ENCODE data around the gene KLHL25. TPM values are rescaled to one million over a fixed set of nuclear protein-coding genes. Genes with fewer than 3 reads are reported as not detected.
A peak's percentile ranks its signal among the peaks of the same experiment; 100 is the strongest.

Gene KLHL25
- total RNA-seq, 3 donors from 2014 or later, result 10.9 to 21.0 (median 15.1) TPM

GRCh38 chr15:85741021-85741421 is 53.7 kb downstream of the KLHL25 start:
- Histone ChIP-seq H3K27me3 (no peaks in the 10 kb centered on the region), H3K4me3 (no peak overlapping the region), H3K36me3 (peaks cover 14% of the 10 kb centered on the region), H3K27ac (no peak overlapping the region), H3K4me1 (no peaks in the 10 kb centered on the region), H3K9me3 (no peaks in the 10 kb centered on the region)
- intact Hi-C loops (cut with DNase I; ENCODE audit: low total_unique reads), result no loop called here
- TF ChIP-seq CTCF (IDR thresholded peaks at IDR 0.05) (no peak), POLR2AphosphoS5 (IDR thresholded peaks at IDR 0.05) (no peak), POLR2A (IDR thresholded peaks at IDR 0.05) (no peak)
- DNase-seq (ENCODE audit: low spot score in 2 of 2), result no peak

DNA sequence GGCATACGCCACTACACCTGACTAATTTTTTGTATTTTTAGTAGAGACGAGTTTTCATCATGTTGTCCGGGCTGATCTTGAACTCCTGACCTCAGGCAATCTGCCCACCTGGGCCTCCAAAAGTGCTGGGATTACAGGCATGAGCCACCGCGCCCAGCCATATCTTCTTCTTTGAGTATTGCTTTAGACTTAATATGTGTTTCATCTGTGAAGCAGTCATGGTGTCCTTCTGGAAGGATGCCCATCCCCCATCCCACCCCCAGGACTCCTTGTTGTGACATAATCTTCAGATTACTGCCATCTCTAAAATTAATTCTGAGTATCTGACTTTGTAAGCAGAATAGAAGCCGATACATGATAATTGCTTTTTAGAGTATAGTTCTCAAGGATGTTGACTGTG is 57.7 kb downstream of the KLHL25 start:
- no peaks in the 10 kb centered on the region for H3K36me3 ChIP-seq
- TF ChIP-seq POLR2AphosphoS5 (IDR thresholded peaks at IDR 0.05), result no peak
- TF ChIP-seq CTCF (IDR thresholded peaks at IDR 0.05), result no peak
- TF ChIP-seq POLR2A (IDR thresholded peaks at IDR 0.05), result no peak
- intact Hi-C loops (cut with DNase I; ENCODE audit: low total_unique reads), result loop anchor here (10.0 kb wide), 1 partner anchor 98 kb away; no protein-coding TSS in a partner anchor

DNA sequence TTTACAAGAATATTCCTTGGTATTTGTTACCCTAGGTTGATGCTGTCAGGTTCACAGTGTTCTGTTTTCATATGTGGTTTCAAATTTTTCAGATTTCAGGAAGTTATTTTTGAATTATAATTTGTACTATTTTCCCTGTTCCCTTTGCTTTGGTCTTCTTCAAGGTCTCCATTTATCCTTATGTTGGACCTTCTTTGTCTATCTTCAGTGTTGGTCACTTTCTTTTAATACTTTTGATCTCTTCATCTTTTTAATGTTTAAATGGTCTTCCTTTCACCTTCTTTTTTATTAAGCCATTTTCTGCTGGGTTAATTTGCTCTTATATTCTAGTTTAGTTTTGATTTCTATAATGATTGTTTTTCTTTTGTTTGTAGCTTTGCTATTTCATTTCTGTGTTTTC is 61.3 kb downstream of the KLHL25 start:
- H3K4me3 ChIP-seq, result no peak overlapping the region
- no peaks in the 10 kb centered on the region for H3K36me3 ChIP-seq
- H3K27me3 ChIP-seq, result no peaks in the 10 kb centered on the region
- H3K4me1 ChIP-seq, result no peaks in the 10 kb centered on the region
- H3K9me3 ChIP-seq, result peaks cover 0 to 13% of the 10 kb centered on the region in 2 donors
- H3K27ac ChIP-seq, result no peak overlapping the region
- intact Hi-C loops (cut with DNase I; ENCODE audit: low total_unique reads), result loop anchor here (10.0 kb wide), 1 partner anchor 101 kb away; no protein-coding TSS in a partner anchor
- TF ChIP-seq CTCF (IDR thresholded peaks at IDR 0.05) (no peak), POLR2AphosphoS5 (IDR thresholded peaks at IDR 0.05) (no peak), POLR2A (IDR thresholded peaks at IDR 0.05) (no peak)
- no peak for DNase-seq (ENCODE audit: low spot score in 2 of 2)

More for the DNA sequence above, 57.7 kb downstream of the KLHL25 start:
- Histone ChIP-seq H3K9me3 (peaks cover 0 to 13% of the 10 kb centered on the region in 2 donors), H3K4me3 (no peak overlapping the region), H3K27ac (no peak overlapping the region), H3K4me1 (no peaks in the 10 kb centered on the region), H3K27me3 (no peaks in the 10 kb centered on the region)
- DNase-seq (ENCODE audit: low spot score in 2 of 2), result no peak

DNA sequence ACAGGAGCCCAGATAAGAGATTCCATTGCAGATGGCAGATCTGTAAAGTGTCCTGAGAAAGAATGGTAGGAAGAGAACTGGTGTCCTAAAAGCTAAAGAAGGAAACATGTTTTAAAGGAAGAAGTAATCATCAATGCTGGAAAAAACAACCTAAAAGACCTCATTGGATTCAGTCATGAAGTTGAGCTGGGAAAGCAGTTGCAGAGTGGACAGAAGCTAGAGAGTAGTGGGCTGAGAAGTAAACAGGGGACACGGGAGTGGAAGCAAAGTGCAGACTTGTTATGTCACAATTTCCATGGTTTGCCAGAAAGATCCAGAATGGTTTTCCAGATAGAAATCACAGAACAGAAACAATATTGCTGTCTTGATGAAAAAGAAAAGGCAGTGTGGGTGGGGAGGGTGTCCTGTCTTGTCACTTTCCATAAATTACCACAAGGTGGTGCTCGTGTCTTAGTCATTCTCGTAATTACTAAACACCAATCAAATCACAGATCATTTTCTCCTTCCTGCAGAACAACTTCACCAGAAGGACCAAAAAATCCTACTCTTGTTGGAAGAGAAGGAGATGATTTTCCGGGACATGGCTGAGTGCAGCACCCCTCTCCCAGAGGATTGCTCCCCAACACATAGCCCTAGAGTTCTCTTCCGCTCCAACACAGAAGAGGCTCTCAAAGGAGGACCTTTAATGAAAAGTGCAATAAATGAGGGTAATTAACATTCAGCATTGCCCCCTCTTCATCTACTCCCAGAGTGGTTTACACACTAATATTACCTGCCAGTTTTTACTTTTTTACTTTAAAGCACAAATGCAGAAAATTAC is 64.5 kb downstream of the KLHL25 start:
- Histone ChIP-seq H3K4me1 (no peaks in the 10 kb centered on the region), H3K36me3 (no peaks in the 10 kb centered on the region), H3K9me3 (peaks cover 0 to 13% of the 10 kb centered on the region in 2 donors), H3K4me3 (no peak overlapping the region), H3K27me3 (no peaks in the 10 kb centered on the region), H3K27ac (peak overlapping the region in 1 of 2 donors; percentile 41)
- DNase-seq (ENCODE audit: low spot score in 2 of 2), result no peak
- no peak for TF ChIP-seq POLR2A (IDR thresholded peaks at IDR 0.05)
- TF ChIP-seq CTCF (IDR thresholded peaks at IDR 0.05), result peak in 2 of 3 donors; percentile 79 to 91
- no peak for TF ChIP-seq POLR2AphosphoS5 (IDR thresholded peaks at IDR 0.05)
- intact Hi-C loops (cut with DNase I; ENCODE audit: low total_unique reads), result loop anchor here (10.0 kb wide), 1 partner anchor 105 kb away; no protein-coding TSS in a partner anchor

DNA sequence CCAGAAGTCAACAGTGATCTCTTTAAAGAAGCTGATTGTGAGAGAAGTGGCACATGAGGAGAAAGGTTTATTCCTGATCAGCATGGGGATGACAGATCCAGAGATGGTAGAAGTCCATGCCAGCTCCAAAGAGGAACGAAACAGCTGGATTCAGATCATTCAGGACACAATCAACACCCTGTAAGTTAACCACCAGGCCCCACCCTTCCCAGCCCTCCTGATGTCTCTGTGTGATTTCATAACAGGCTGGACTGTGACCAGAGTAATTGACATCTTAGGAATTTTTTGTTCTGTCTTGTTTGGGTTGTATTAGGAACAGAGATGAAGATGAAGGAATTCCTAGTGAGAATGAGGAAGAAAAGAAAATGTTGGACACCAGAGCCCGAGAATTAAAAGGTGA is 67.7 kb downstream of the KLHL25 start:
- Histone ChIP-seq H3K36me3 (peaks cover 4% of the 10 kb centered on the region), H3K9me3 (no peaks in the 10 kb centered on the region), H3K27ac (peak overlapping the region; percentile 68 to 81), H3K27me3 (no peaks in the 10 kb centered on the region), H3K4me1 (no peaks in the 10 kb centered on the region), H3K4me3 (no peak overlapping the region)
- intact Hi-C loops (cut with DNase I; ENCODE audit: low total_unique reads), result no loop called here
- DNase-seq (ENCODE audit: low spot score in 2 of 2), result no peak
- TF ChIP-seq POLR2A (IDR thresholded peaks at IDR 0.05) (no peak), POLR2AphosphoS5 (IDR thresholded peaks at IDR 0.05) (peak in 1 of 3 donors; percentile 38), CTCF (IDR thresholded peaks at IDR 0.05) (no peak)
